GM19240 (cell line): Measurements from ENCODE around the gene PPARA.
A peak's percentile ranks its signal among the peaks of the same experiment; 100 is the strongest.
"Not testable (repeated sequence)": the region's sequence is repeated elsewhere in the genome, so short reads cannot be mapped to it uniquely, and the experiment has no call there.

Source experiments
- DNase-seq: peaks from one replicate; pipeline ENCODE4 v3.0.0; 2011; ENCODE audit warnings: low spot score; ENCODE audit not compliant: insufficient read length

PPARA gene

DNA sequence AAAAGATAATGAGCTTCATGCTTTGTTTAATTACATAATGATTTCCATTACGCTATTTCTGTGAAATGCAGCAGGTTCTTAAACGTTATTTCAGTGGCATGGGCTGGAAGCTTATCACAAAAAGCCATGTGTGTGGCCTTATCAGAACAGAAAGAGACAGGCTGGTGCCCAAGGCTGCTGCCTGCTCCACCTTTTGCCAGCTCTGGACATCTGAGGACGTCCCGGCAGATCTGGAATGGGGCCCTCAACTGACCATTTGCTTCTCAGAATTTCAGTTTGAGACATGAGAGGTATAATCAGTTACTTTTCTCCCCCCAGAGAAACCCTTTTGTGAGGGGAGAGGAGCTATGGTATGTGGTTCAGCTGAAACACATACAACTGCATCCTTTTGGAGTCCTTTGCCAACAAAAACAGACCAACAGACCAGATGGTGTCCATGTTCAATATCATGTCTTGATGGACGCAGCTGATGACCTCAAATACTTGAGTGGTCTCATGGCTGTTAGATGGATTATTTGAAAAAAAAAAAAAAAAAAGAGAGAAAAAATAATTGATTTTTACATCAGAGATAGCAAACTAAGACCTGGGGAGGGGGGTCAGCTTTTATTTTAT, 91.2 kb downstream of the PPARA start:
- DNase-seq, result no peak

DNA sequence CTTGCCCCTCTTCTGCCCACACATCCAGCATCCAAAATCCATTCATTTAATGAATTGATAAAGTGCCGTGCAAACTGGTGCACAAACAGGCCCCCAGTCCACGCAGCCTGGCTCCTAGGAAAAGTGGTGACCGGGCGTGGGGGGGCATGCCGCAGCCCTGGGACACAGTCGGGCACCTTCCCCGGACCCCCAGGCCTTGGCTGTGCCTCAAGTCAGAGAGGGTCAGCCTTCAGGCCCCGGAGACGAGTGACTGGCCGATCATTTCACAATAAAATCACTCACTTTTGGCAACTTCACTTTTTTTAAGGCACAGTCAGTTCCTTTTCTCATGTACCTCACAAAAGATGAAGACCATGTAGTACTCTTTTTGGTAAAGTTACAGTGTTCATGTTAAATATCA, 91.8 kb downstream of the PPARA start:
- DNase-seq, result no peak

DNA sequence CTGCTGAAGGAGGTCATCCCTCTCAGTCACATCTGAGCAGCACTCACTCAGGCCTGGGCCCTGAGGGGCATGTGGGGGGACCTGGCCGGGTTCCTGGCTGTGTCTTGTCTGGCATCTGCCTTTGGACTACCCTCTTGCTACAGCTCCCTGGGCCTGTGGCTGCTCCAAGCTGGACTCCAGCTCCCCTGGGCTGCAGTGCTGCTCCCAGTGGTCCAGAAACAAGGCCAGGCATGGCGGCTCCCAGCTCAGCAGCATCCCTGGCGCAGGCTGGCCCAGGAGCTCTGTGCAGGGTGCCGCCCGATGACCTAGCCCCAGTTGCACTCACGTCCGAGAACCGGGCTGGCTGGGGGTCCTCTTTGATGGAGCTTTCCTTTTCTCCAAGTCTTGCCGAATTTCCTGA, 94.4 kb downstream of the PPARA start:
- DNase-seq, result no peak

DNA sequence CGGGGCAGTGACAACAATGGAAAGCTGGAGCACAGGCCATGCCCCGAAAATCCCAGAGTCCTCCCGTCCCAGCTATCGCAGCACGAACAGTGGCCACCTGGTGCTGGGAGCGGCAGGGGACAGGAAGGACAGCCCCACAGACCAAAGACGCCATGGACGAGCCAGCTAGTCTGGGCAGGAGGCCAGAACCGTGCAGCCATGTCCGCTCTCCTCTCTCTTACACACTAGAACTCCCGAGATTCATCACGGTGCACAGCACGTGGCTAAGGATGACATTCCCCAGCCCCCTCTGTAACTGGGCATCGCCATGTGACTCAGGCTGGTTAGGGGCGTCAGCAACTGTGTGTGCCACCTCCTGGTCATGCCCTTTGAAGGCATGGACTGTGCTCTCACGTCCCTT, 95.2 kb downstream of the PPARA start:
- no peak for DNase-seq

DNA sequence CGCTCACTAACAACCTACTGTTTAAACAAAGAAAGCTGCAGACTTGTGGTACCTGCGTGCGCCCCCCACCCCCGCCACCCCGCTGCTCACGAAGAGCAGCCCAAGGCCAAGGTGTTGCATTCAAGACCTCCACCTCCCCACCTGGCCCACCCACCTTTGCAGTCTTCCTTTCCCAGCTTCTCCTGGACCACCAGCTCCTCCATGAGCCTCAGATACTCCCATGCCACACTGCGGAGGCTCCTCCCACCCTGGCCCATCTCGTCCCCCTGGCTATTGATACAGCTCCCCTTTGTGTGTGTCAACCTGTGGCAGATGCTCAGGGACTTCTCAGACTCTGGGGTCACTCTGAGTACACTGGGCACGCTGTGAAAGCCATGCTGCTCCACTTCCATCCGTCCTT, 95.9 kb downstream of the PPARA start:
- DNase-seq, result no peak

DNA sequence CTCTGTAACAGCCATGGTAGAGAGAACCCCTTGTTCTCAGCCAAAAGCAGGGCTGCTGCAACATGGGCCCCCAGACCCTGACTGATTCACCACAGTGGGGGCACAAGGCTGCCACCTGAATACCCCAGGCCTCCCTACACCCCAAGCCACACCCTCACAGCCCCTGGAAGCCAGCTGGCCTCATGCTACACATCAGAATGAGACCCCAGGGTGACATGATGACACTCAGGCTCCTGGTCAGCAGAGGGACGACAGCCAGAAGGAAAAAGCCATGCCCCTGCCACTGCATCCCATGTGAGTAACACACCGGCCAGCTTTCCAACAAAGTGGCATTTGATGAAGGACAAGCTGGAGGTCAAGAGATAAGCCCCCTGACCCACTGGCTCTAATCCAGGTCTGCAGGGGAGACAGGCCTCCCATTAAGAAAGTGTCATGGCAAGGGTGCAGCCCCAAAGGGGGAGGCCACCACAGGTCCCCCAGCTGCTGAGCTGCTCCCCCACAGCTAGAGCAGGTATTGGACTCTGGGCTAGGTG, 97.2 kb downstream of the PPARA start:
- DNase-seq, result no peak

DNA sequence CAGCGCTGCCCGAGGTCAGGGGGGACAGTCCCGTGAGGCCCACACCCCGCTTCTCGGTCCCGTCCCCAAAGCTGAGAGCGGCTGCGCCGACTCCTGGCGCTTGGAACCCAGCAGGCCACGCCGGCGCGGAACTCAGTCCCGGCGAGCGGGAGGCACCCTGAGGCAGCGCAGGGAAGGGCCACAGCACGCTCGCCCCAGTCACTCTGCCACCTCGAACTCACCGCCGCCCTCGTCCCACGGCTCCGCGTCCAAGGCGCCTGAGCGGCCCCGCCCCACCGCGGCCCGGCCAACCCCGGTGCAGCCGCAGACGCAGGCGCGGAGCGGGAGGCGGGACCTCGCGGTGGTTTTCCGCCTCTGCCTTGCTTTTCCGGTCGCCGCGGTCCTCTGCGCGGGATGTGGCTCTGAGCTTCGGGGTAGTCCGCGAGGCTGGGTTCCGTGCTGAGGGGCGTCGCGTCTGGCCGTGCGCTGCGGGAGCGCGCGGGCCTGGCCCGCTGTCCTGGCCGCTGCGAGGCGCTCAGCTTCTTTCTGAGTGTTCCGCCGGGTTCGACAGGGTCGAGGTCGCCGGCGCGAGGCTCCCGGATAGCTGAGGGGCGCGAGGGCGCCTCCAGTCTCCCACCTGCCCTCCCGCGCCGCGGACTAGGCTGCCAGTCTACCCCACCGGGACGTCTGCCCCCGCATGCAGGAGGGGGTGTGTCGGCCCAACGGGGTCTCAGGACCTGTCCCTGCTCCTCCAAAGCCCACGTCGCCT, 99.9 kb downstream of the PPARA start, which contains the start of gene CDPF1:
Gene CDPF1, minus strand, starts transcription at position 259 of the 748 bp plus-strand sequence. CDS start 2,009 bp downstream, outside the sequence.
- peak; percentile 94 for DNase-seq

DNA sequence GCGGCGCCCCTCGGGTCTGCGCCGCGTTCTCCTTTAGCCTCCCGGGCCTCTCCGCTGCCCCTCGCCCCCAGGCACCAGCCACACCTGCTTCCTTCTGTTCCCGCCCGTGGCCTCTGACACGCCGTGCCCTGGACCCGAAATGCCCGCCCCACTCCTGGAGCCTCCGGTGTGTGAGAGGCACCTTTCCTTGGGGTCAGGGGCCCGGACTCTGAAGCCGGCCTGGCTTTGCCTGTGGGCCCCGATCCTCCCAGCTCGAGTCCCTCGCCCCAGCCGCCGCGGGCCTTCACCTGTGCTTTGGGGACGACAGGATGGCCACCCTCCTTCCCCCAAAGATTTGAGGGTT, 100.4 kb downstream of the PPARA start:
- no peak for DNase-seq

DNA sequence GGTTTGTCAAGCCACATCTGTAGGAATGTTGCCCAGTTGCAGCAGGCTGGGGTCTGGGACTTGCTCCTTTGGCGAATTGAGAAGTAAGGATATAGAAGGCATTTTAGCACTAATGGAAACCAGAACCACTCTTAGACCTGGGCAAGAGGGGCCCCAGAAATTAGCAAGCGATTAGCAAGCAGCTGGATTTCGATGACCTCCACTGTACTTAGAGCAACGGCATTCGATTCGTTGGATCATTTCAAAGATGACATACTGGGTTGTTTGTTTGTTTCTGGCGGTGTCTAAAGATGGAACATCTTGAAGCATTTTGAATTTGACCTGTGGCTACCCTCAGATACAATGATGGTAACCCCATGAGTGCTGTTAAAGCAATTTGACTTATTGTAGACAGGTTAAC, 100.9 kb downstream of the PPARA start:
- DNase-seq, result no peak

DNA sequence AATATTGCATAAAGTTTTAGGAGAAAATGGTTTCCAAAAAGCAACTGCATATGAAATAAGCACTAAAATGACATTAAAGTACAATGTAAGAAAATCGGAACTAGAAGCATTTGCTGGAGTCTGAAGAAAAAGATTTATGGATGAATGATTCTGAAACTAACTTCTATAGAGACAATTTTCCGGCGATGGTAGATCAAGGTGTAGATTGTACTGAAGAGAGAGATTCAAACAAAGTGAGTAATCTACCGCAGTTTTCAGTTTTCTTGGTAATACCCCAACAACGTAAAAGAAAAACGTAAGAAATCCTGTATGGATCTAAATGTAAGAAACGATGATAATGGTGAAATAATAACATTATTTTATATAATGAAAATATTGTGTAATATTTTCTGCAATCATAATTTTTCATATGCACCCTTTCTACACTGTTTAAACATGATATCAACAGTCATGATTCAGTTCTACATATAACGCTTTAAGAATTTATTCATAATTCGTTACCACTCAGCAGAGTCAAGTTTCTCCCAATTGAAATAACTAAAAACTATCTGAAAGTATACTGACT, 101.6 kb downstream of the PPARA start:
- DNase-seq, result no peak

DNA sequence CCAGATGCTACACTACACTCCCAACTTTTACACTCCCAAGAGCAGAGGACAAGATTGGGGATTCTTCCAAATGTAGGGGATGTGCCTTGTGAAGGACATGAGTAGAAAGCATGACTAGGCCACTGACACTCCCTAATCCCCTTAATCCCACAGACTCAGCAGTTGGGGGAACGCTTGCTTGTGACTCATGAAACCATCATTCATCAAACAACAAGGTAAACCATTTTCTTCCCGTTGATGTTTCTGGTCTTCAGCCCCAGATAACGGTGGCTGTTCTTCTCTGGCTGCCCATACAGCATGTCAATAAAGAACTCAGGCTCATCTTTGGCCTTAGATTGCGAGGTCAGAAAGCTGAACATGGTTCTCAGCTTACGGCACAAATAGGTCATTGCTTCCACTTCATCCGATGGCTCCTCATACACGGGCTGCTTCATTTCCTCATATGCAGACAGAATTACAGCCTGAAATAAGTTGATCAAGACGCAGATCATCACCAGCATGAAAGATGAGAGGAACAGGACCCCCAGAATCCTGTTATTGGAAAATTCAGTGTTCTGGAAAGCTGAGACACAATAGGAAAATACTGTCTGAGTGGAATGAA, 106.1 kb downstream of the PPARA start:
- no peak for DNase-seq

DNA sequence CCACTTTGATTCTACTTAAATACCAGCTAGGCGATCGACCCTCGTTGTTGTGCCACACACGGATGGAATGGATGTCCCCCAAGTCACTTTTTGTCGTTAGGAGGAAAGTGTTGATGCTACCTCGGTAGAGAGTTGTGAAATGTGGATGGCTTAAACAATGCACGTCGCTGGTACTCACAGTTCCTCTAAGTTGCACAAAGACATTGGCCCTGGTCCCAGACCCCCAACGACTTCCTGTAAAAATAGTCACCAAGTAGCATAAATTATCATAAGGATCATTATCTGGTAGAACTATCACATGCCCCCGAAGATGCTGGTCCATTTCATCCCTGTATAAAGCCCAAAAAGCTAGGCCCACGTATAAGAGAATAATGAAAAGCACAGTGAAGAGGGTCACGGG, 109.0 kb downstream of the PPARA start:
- DNase-seq, result no peak

DNA sequence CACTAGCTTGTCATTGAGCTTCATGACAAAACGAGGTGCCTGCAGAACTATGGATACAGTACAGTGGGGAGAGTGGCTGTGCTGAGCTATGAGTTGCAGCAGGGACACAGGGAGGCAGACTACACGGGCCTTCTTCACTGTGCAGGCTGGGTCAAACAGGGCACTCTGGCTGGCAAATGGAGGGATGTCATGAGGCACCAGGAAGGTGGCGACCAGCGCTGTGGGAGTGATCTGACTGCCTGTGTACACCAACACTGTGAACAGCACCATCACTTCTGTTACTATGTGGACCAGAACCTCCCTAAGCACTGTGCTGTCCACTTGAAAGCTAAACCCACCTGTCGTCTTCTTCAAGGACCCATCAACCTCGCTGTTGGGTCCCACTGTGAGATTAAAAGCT, 109.7 kb downstream of the PPARA start:
- DNase-seq, result no peak

DNA sequence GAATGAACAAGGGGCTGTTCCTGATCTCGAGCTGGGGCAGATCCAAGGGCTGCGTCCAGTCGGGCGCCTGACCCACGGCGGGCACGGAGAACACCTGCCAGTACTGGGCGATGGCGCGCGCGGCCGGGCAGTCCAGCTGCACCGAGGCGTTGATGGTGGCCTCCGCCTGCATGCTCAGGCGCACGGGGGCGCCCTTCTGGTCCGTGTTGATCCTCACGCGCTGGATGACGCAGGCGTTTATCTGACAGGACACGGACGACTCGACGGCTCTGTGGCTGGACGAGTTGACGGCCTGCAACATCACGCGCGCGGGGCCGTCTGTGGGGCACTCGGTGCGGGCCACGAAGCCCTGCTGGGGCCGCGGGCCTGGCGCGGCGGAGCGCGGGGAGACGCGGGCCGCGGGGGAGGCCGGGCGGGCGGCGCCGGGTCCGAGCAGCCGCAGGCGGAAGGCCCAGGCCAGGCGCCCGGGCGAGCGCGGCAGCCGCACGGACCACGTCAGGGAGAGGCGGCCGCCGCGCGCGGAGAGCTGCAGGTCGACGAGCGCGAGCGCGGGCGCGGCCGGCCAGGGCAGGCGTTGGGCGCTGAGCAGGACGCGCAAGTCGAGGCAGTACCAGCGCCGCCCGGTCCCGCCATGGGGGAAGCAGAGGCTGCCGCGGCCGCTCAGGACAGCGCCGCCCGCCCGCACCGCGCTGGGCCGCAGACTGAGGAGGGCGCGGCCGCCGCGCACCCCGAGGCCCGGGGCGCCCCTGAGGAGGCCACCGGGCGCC, 112.3 kb downstream of the PPARA start:
- DNase-seq, result no peak

DNA sequence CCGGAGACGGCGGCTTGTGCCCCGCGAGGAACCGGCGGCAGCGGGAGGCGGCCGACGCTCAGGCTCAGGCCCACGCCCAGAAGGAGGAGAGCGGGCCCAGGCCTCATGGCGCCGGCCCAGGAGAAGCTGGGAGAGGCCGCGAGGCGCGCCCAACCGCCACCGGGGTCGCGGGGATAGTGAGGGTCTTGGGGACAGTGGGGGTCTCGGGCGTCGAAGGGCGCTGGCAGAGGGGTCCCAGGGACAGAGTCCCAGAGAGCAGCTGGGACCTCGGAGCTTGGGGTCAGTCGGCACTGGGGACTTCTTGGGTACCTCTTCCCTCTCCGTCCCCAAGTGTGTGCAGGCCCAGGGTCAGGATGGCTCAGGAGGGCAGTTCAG, 112.9 kb downstream of the PPARA start, which contains the start of gene PKDREJ:
Gene PKDREJ, minus strand, starts transcription at position 128 of the 375 bp plus-strand sequence. Its CDS starts 21 bp downstream, at position 107.
- no peak for DNase-seq

DNA sequence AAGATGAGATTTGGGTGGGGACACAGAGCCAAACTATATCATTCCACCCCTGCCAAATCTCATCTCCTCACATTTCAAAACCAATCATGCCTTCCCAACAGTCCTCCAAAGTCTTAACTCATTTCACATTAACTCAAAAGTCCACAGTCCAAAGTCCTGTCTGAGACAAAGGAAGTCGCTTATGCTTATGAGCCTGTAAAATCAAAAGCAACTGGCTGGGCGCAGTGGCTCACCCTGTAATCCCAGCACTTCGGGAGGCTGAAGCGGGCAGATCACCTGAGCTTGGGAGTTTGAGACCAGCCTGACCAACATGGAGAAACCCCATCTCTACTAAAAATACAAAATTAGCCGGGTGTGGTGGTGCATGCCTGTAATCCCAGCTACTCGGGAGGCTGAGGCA, 114.2 kb downstream of the PPARA start:
- not testable (repeated sequence) for DNase-seq

DNA sequence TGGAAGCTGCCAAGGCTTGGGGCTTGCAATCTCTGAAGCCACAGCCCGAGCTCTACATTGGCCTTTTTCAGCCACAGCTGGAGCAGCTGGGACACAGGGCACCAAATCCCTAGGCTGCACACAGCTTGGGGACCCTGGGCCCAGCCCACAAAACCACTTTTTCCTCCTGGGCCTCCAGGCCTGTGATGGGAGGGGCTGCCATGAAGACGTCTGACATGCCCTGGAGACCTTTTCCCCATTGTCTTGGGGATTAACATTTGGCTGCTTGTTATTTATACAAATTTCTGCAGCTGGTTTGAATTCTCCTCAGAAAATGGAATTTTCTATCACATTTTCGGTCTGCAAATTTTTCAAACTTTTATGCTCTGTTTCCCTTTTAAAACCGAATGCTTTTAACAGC, 115.3 kb downstream of the PPARA start:
- DNase-seq, result not testable (repeated sequence)

DNA sequence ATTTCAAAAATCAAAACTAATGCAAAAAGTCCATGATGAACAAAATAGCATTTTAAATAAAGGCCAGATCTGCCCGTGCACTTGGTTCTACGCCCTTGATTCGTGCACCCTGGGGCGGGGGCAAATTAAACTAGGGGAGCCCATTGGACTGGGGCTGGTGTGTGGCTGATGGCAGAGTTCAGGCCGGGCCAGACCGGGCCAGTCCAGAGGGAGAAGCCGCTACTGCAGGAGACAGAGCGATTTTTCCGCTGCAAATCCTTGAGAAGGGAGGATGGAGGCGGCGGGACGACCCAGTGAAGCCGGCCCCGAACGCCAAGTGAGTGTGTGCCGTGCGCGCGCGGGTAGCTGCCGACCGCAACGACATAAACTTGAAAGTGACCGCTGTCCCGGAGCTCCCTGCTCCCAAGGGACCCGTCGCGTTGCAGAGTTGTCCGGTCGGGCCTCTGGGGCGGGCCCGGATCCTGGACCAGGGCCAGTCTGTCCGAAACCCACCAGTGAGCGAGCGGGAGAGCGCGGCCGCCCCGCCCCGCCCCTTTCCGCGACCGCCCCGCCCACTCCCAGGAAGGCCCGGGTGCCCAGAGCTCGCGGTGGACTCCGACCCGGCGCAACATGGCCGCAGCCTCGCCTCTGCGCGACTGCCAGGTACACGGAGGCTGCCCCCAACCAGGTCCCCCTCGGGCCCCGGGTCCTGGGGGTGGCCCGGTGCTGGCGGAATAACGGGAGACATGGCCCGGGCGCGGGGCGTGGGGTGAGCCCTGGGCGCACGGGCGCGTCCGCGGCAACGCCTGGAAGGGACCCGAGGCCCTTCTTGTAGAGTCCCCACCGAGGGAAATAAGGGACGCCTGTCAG, 117.3 kb downstream of the PPARA start, which contains the start of gene TTC38:
Gene TTC38, plus strand, starts transcription at position 578 of the 849 bp plus-strand sequence. Its CDS starts 32 bp downstream, at position 610.
- peak; percentile 94 for DNase-seq

DNA sequence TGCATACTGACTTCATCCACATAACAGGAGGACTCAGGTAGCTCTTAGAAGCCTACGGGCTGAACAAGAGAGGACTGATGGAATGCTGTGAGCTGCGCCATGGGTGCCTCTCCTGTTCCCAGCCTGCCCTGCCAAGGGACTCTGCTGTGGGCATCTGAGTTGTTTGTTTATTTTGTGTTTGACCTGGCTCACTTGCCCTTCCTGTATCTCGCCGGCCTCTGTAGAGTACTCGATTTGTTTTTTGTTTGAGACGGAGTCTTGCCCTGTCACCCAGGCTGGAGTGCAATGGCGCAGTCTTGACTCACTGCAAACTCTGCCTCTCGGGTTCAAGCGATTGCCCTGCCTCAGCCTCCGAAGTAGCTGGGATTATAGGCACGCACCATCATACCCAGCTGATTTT, 119.2 kb downstream of the PPARA start:
- DNase-seq, result no peak

DNA sequence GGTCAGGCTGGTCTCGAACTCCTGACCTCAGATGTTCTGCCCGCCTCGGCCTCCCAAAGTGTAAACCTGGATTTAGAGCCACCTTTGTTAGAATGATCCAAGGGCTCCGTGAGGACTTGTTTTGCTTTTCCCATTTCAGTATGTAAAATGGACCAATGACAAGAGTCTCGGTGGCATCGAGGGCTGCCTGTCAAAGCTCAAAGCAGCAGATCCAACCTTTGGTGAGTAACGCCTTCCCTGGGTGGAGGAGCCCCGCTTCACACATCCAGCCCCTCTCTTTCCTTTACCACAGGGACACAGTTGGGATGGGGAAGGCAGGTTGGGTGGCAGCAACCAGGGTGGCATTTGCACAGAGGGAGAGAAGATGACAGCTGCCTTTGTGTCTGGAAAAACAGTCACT, 121.9 kb downstream of the PPARA start:
- no peak for DNase-seq
